Esophagus muscularis mucosa (tissue), 4 donors: ENCODE data around the gene ATL2. TPM values are rescaled to one million over a fixed set of nuclear protein-coding genes. Genes with fewer than 3 reads are reported as not detected.

ENCODE experiments used
- DNase-seq: peaks from one replicate; pipeline ENCODE4 v3.0.0-alpha.2; 2017; ENCODE audit errors: extremely low spot score
- H3K27ac ChIP-seq, 4 donors: fragments of 200-600 bp; sonication (generic); replicated peaks in 1 of 4; 1 replicate in 3 of 4; 2 replicates in 1 of 4; pipeline ENCODE4 v1.5.1; 2016 to 2019; ENCODE audit warnings: mild to moderate bottlenecking in 1 of 4
- H3K27me3 ChIP-seq, 4 donors: fragments of 200-600 bp; sonication (generic); one replicate each; pipeline versions ENCODE4 v1.5.1 to v1.6.0; 2016 to 2019
- H3K36me3 ChIP-seq, 4 donors: fragments of 200-600 bp; sonication (generic); one replicate each; pipeline ENCODE4 v1.5.1; 2016 to 2019
- H3K4me1 ChIP-seq, 4 donors: fragments of 200-600 bp; sonication (generic); one replicate each; pipeline ENCODE4 v1.5.1; 2016 to 2019
- H3K4me3 ChIP-seq, 4 donors: fragments of 200-600 bp; sonication (generic); 1 replicate in 2 of 4; 2 replicates in 2 of 4; pipeline ENCODE4 v1.5.1; 2016 to 2019; ENCODE audit warnings: mild to moderate bottlenecking in 4 of 4, moderate library complexity in 1 of 4
- H3K9me3 ChIP-seq, 4 donors: fragments of 200-600 bp; sonication (generic); 1 replicate in 3 of 4; 2 replicates in 1 of 4; pipeline ENCODE4 v1.5.1; 2016 to 2019
- EP300 ChIP-seq: sonication (generic); formaldehyde crosslinking; IDR thresholded peaks from one replicate; pipeline ENCODE4 v1.6.1; 2017; ENCODE audit warnings: antibody characterized with exemption
- POLR2A ChIP-seq: fragments of 450-650 bp; IDR thresholded peaks from one replicate; pipeline ENCODE4 v1.6.1; 2017; ENCODE audit warnings: antibody characterized with exemption, moderate library complexity, mild to moderate bottlenecking, low read depth
- POLR2AphosphoS5 ChIP-seq, 2 donors: sonication (generic); formaldehyde crosslinking; IDR thresholded peaks; one replicate each; pipeline ENCODE4 v1.6.1; 2017; ENCODE audit warnings: antibody characterized with exemption in 2 of 2
- WGBS: methylation state at CpG from one replicate; pipeline ENCODE4 v1.1.5; 2018; 5-methylcytosine and 5-hydroxymethylcytosine counted together
- intact Hi-C: fragments of 100-400 bp; cut with DNase I; formaldehyde crosslinking; loops from one replicate; pipeline ENCODE4 v1.15.1; 2023
- total RNA-seq, 4 donors: library from RNA; depleted of rRNA; stranded (reverse); fragments of >200 nt; gene quantifications; one replicate each; pipeline versions ENCODE4 v1.1.0 to v1.2.1, GENCODE V29; 2016
- TF ChIP-seq, protein P1 (sequence below), 3 experiments: fragments of 200-600 bp in 2 of 3; fragments of 450-650 bp in 1 of 3; sonication (generic) in 2 of 3; IDR thresholded peaks; one replicate each; pipeline ENCODE4 v1.5.1; 2017 to 2019; ENCODE audit warnings: antibody characterized with exemption in 3 of 3, mild to moderate bottlenecking in 2 of 3, moderate library complexity in 1 of 3

The ATL2 gene
- 100 to 1,000 TPM; 159 to 260 (median 231) TPM for total RNA-seq

DNA sequence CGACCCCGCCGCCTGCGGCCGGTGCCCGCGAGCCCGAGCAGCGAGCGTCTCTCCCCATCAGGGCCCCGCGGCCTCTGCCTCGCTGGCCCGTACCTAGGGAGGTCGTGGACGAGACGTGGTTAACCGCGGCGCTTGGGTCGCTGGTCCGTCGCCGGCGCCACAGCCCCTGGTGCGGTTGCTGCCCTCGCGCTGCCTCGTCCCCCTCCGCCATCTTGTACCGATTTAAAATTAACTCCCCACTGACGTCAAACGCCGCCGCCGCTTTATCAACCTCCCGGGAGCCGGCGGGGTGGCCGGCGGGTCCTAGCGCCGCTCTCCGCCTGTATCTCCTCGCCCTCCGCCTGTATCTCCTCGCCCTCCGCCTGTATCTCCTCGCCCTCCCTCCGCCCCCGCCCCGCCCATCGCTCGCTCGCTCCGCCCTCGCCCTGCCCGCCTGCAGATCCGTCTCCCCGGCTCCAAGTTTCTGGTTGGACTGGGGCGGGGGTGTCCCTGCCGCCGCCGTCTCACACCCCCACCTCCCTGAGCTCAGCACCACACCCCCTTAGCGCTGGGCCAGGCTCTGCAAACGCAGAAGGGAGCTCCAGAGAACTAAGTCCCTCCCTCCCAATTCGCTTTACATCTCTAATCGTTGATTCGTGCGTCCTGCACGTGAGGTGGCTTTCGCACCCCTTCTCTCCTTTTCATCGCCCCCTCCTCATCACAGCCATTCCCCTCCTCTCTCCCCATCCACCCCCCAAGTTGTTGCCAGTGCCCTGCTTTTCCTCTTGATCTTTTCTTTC lies at the start of gene ATL2:
Gene ATL2 (minus strand): TSS at position 224 of the 779 bp plus-strand sequence. CDS start 13 bp downstream, at position 211.
- WGBS, result under 1% methylated on average over 43 of the region's 73 CpGs
- peak; percentile 98 for DNase-seq
- Histone ChIP-seq H3K27me3 (no peaks in the 10 kb centered on the region), H3K9me3 (no peaks in the 10 kb centered on the region), H3K4me3 (peak within 1 kb of the TSS; percentile 86 to 98 (median 96)), H3K36me3 (no peaks in the 10 kb centered on the region), H3K4me1 (peaks cover 20 to 46% (median 45%) of the 10 kb centered on the region in 4 donors), H3K27ac (peak within 1 kb of the TSS; percentile 97 to 100 (median 100))
- intact Hi-C loops, result loop anchor here (2.0 to 10.0 kb wide), 4 partner anchors 60 to 228 kb away; partner anchors contain the start of gene HNRNPLL
- TF ChIP-seq, protein P1, sequence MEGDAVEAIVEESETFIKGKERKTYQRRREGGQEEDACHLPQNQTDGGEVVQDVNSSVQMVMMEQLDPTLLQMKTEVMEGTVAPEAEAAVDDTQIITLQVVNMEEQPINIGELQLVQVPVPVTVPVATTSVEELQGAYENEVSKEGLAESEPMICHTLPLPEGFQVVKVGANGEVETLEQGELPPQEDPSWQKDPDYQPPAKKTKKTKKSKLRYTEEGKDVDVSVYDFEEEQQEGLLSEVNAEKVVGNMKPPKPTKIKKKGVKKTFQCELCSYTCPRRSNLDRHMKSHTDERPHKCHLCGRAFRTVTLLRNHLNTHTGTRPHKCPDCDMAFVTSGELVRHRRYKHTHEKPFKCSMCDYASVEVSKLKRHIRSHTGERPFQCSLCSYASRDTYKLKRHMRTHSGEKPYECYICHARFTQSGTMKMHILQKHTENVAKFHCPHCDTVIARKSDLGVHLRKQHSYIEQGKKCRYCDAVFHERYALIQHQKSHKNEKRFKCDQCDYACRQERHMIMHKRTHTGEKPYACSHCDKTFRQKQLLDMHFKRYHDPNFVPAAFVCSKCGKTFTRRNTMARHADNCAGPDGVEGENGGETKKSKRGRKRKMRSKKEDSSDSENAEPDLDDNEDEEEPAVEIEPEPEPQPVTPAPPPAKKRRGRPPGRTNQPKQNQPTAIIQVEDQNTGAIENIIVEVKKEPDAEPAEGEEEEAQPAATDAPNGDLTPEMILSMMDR (IDR thresholded peaks at IDR 0.05), result no peak
- TF ChIP-seq EP300 (peak; percentile 12), POLR2AphosphoS5 (IDR thresholded peaks at IDR 0.05) (peak; percentile 94 to 98), POLR2A (peak; percentile 82)

DNA sequence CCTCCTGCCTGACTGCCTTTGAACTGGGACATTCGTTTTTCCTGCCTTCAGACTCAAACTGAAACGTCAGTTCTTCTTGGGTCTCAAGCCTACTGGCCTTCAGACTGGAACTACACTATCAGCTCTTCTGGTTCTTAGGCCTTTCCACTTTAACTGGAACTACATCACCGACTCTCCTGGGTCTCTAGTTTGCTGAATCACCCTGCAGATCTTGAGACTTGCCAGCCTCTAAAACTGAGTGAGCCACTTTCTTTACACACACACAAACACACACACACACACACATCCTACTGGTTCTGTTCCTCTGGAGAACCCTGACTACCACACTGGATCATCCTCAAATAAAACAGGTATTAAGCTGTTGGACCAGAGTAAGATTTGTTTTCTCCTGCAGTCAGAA lies 46.7 kb upstream of the ATL2 start:
- H3K4me3 ChIP-seq, result no peak overlapping the region
- TF ChIP-seq, protein P1 (IDR thresholded peaks at IDR 0.05), result no peak
- TF ChIP-seq EP300 (no peak), POLR2AphosphoS5 (IDR thresholded peaks at IDR 0.05) (no peak), POLR2A (no peak)
- H3K27me3 ChIP-seq, result no peaks in the 10 kb centered on the region
- no peak overlapping the region for H3K27ac ChIP-seq
- peaks cover 0 to 23% (median 22%) of the 10 kb centered on the region in 4 donors for H3K4me1 ChIP-seq
- no peaks in the 10 kb centered on the region for H3K36me3 ChIP-seq
- intact Hi-C loops, result no loop called here
- DNase-seq, result no peak
- H3K9me3 ChIP-seq, result no peaks in the 10 kb centered on the region
- 59% methylated on average over 3 of the region's 3 CpGs for WGBS

DNA sequence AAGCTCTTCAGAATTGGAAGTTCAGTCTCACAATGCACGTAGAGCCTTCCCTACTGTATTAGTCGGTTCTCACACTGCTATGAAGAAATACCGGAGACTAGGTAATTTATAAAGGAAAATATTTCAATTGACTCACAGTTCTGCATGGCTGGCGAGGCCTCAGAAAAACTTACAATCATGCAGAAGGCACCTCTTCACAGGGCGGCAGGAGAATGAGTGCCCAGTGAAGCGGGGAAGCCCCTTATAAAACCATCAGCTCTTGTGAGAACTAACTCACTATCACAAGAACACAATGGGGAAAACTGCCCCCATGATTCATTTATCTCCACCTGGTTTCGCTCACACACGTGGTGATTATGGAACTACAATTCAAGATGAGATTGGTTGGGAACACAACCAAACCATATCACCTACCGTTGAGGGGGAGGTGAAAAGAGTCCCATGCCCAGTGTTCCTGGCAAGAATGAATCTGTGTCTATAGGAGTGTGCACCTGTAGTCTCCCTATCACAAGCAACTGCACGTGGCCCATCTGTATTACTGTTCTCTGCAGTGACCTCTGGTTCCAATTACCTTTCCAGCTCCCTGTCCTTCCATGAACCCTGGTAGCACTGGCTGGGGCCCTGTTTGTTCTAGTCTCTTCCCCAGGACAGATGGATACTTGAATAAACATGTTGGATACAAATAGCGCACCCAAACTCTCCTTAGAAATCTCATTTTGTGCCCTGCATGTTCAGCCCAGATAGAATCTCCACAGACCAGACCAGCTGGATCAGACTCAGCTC lies 44.4 kb upstream of the ATL2 start:
- Histone ChIP-seq H3K4me1 (peaks cover 0 to 30% (median 29%) of the 10 kb centered on the region in 4 donors), H3K4me3 (no peak overlapping the region), H3K36me3 (no peaks in the 10 kb centered on the region), H3K27ac (no peak overlapping the region), H3K27me3 (no peaks in the 10 kb centered on the region), H3K9me3 (no peaks in the 10 kb centered on the region)
- WGBS, result 89% methylated on average over 11 of the region's 11 CpGs
- no peak for DNase-seq
- intact Hi-C loops, result no loop called here
- TF ChIP-seq POLR2AphosphoS5 (IDR thresholded peaks at IDR 0.05) (no peak), POLR2A (no peak), EP300 (no peak)
- TF ChIP-seq, protein P1 (IDR thresholded peaks at IDR 0.05), result no peak

- no peaks in the 10 kb centered on the region for H3K9me3 ChIP-seq
- H3K27ac ChIP-seq, result peak overlapping the region in 1 of 4 donors; percentile 10
- H3K36me3 ChIP-seq, result no peaks in the 10 kb centered on the region
- H3K4me1 ChIP-seq, result peaks cover 0 to 30% (median 29%) of the 10 kb centered on the region in 4 donors
- intact Hi-C loops, result no loop called here
- no peaks in the 10 kb centered on the region for H3K27me3 ChIP-seq
- no peak overlapping the region for H3K4me3 ChIP-seq
- no peak for TF ChIP-seq EP300
- TF ChIP-seq POLR2A, result no peak
- TF ChIP-seq POLR2AphosphoS5 (IDR thresholded peaks at IDR 0.05), result no peak
- TF ChIP-seq, protein P1 (IDR thresholded peaks at IDR 0.05), result no peak
- 44% methylated on average over 5 of the region's 5 CpGs for WGBS
- no peak for DNase-seq
Observed at GRCh38 chr2:38419499-38419898, 42.4 kb upstream of the ATL2 start.
